HEK293 (cell line): ENCODE data around the gene ITGA7.

ENCODE experiments used
- FEZF1 ChIP-seq: fragments of 450-650 bp; formaldehyde crosslinking; IDR thresholded peaks from 2 replicates; pipeline ENCODE4 v1.5.1; 2016; ENCODE audit warnings: missing biosample characterization, missing genetic modification characterization
- GLI4 ChIP-seq: fragments of 450-650 bp; formaldehyde crosslinking; IDR thresholded peaks from 2 replicates; pipeline ENCODE4 v1.5.1; 2016; ENCODE audit warnings: missing biosample characterization, missing genetic modification characterization
- GLIS1 ChIP-seq: fragments of 450-650 bp; formaldehyde crosslinking; IDR thresholded peaks from 2 replicates; pipeline ENCODE4 v1.5.1; 2016; ENCODE audit warnings: missing biosample characterization, missing genetic modification characterization
- GLIS2 ChIP-seq: fragments of 450-650 bp; formaldehyde crosslinking; IDR thresholded peaks from 2 replicates; pipeline ENCODE4 v1.5.1; 2016; ENCODE audit warnings: missing biosample characterization, missing genetic modification characterization
- IKZF3 ChIP-seq: fragments of 450-650 bp; IDR thresholded peaks from 2 replicates; pipeline ENCODE4 v1.5.0; 2018; ENCODE audit warnings: missing biosample characterization, mild to moderate bottlenecking, missing genetic modification characterization, moderate library complexity
- KLF1 ChIP-seq: fragments of 450-650 bp; formaldehyde crosslinking; IDR thresholded peaks from 2 replicates; pipeline ENCODE4 v1.5.1; 2016; ENCODE audit warnings: missing biosample characterization, missing genetic modification characterization
- KLF8 ChIP-seq: fragments of 450-650 bp; formaldehyde crosslinking; IDR thresholded peaks from 2 replicates; pipeline ENCODE4 v1.5.1; 2016; ENCODE audit warnings: missing biosample characterization, missing genetic modification characterization
- MYNN ChIP-seq: fragments of 450-650 bp; formaldehyde crosslinking; IDR thresholded peaks from 2 replicates; pipeline ENCODE4 v1.5.1; 2016; ENCODE audit warnings: missing biosample characterization, missing genetic modification characterization, borderline replicate concordance
- SCRT2 ChIP-seq: fragments of 450-650 bp; formaldehyde crosslinking; IDR thresholded peaks from 2 replicates; pipeline ENCODE4 v1.5.1; 2016; ENCODE audit warnings: missing biosample characterization, missing genetic modification characterization
- SP2 ChIP-seq: fragments of 450-650 bp; formaldehyde crosslinking; IDR thresholded peaks from 2 replicates; pipeline ENCODE4 v1.5.1; 2016; ENCODE audit warnings: missing biosample characterization, missing genetic modification characterization
- TRIM28 ChIP-seq: IDR thresholded peaks from 2 replicates; pipeline ENCODE4 v1.6.1; 2011; ENCODE audit warnings: low read length, control low read depth, borderline replicate concordance
- ZBTB20 ChIP-seq: fragments of 450-650 bp; formaldehyde crosslinking; IDR thresholded peaks from 2 replicates; pipeline ENCODE4 v1.5.1; 2016; ENCODE audit warnings: missing biosample characterization, missing genetic modification characterization
- ZFP41 ChIP-seq: fragments of 450-650 bp; formaldehyde crosslinking; IDR thresholded peaks from 2 replicates; pipeline ENCODE4 v1.5.1; 2016; ENCODE audit warnings: missing biosample characterization, missing genetic modification characterization, borderline replicate concordance
- ZNF155 ChIP-seq: fragments of 450-650 bp; formaldehyde crosslinking; IDR thresholded peaks from 2 replicates; pipeline ENCODE4 v1.5.1; 2016; ENCODE audit warnings: missing biosample characterization, missing genetic modification characterization
- ZNF211 ChIP-seq: fragments of 450-650 bp; formaldehyde crosslinking; IDR thresholded peaks from 2 replicates; pipeline ENCODE4 v1.5.1; 2016; ENCODE audit warnings: low read depth, missing biosample characterization, missing genetic modification characterization
- ZNF302 ChIP-seq: fragments of 450-650 bp; formaldehyde crosslinking; IDR thresholded peaks from 2 replicates; pipeline ENCODE4 v1.5.1; 2016; ENCODE audit warnings: missing biosample characterization, missing genetic modification characterization, low read depth
- ZNF37A ChIP-seq: fragments of 450-650 bp; IDR thresholded peaks from 2 replicates; pipeline ENCODE4 v1.5.1; 2018; ENCODE audit warnings: missing biosample characterization, missing genetic modification characterization
- ZNF426 ChIP-seq: fragments of 450-650 bp; formaldehyde crosslinking; IDR thresholded peaks from 2 replicates; pipeline ENCODE4 v1.5.1; 2017; ENCODE audit warnings: missing biosample characterization, missing genetic modification characterization, mild to moderate bottlenecking, inconsistent platforms, moderate library complexity
- ZNF48 ChIP-seq: fragments of 450-650 bp; formaldehyde crosslinking; IDR thresholded peaks from 2 replicates; pipeline ENCODE4 v1.5.1; 2016; ENCODE audit warnings: missing biosample characterization, missing genetic modification characterization
- ZNF521 ChIP-seq: fragments of 450-650 bp; formaldehyde crosslinking; IDR thresholded peaks from 2 replicates; pipeline ENCODE4 v1.5.1; 2017; ENCODE audit warnings: missing biosample characterization, mild to moderate bottlenecking, missing genetic modification characterization
- ZNF544 ChIP-seq: fragments of 450-650 bp; formaldehyde crosslinking; IDR thresholded peaks from 2 replicates; pipeline ENCODE4 v1.5.0; 2017; ENCODE audit warnings: missing biosample characterization, missing genetic modification characterization
- ZNF549 ChIP-seq: fragments of 450-650 bp; IDR thresholded peaks from 2 replicates; pipeline ENCODE4 v1.5.1; 2018; ENCODE audit warnings: missing biosample characterization, missing genetic modification characterization, mild to moderate bottlenecking, inconsistent platforms, moderate library complexity
- ZNF555 ChIP-seq: fragments of 450-650 bp; formaldehyde crosslinking; conservative IDR thresholded peaks from 2 replicates; pipeline ENCODE4 v1.5.1; 2017; ENCODE audit warnings: missing biosample characterization, mild to moderate bottlenecking, missing genetic modification characterization, inconsistent platforms
- ZNF560 ChIP-seq: fragments of 450-650 bp; formaldehyde crosslinking; IDR thresholded peaks from 2 replicates; pipeline ENCODE4 v1.5.1; 2017; ENCODE audit warnings: missing biosample characterization, missing genetic modification characterization, borderline replicate concordance
- ZNF561 ChIP-seq: fragments of 450-650 bp; IDR thresholded peaks from 2 replicates; pipeline ENCODE4 v1.5.1; 2018; ENCODE audit warnings: missing biosample characterization, missing genetic modification characterization, borderline replicate concordance
- ZNF571 ChIP-seq: fragments of 450-650 bp; formaldehyde crosslinking; IDR thresholded peaks from 2 replicates; pipeline ENCODE4 v1.5.0; 2017; ENCODE audit warnings: missing biosample characterization, missing genetic modification characterization
- ZNF629 ChIP-seq: fragments of 450-650 bp; formaldehyde crosslinking; IDR thresholded peaks from 2 replicates; pipeline ENCODE4 v1.5.1; 2017; ENCODE audit warnings: missing biosample characterization, missing genetic modification characterization
- ZNF654 ChIP-seq: fragments of 450-650 bp; formaldehyde crosslinking; IDR thresholded peaks from 2 replicates; pipeline ENCODE4 v1.5.1; 2016; ENCODE audit warnings: low read depth, missing biosample characterization, missing genetic modification characterization
- ZNF677 ChIP-seq: fragments of 450-650 bp; IDR thresholded peaks from 2 replicates; pipeline ENCODE4 v1.5.0; 2018; ENCODE audit warnings: missing biosample characterization, mild to moderate bottlenecking, missing genetic modification characterization, moderate library complexity
- ZNF747 ChIP-seq: fragments of 450-650 bp; formaldehyde crosslinking; IDR thresholded peaks from 2 replicates; pipeline ENCODE4 v1.5.1; 2016; ENCODE audit warnings: missing biosample characterization, missing genetic modification characterization
- ZNF776 ChIP-seq: fragments of 450-650 bp; formaldehyde crosslinking; IDR thresholded peaks from 2 replicates; pipeline ENCODE4 v1.5.0; 2017; ENCODE audit warnings: missing biosample characterization, missing genetic modification characterization, borderline replicate concordance
- ZNF843 ChIP-seq: fragments of 450-650 bp; formaldehyde crosslinking; IDR thresholded peaks from 2 replicates; pipeline ENCODE4 v1.5.1; 2016; ENCODE audit warnings: missing biosample characterization, missing genetic modification characterization
- ZSCAN23 ChIP-seq: fragments of 450-650 bp; formaldehyde crosslinking; IDR thresholded peaks from 2 replicates; pipeline ENCODE4 v1.5.1; 2016; ENCODE audit warnings: missing biosample characterization, missing genetic modification characterization
- TF ChIP-seq, protein P1 (sequence below): fragments of 450-650 bp; formaldehyde crosslinking; IDR thresholded peaks from 2 replicates; pipeline ENCODE4 v1.5.1; 2016; ENCODE audit warnings: missing biosample characterization, missing genetic modification characterization
- TF ChIP-seq, protein P2 (sequence below): fragments of 450-650 bp; formaldehyde crosslinking; IDR thresholded peaks from 2 replicates; pipeline ENCODE4 v1.5.1; 2016; ENCODE audit warnings: missing biosample characterization, missing genetic modification characterization, low read depth
- TF ChIP-seq, protein P3 (sequence below): fragments of 450-650 bp; formaldehyde crosslinking; IDR thresholded peaks from 2 replicates; pipeline ENCODE4 v1.5.1; 2016; ENCODE audit warnings: missing biosample characterization, missing genetic modification characterization

ITGA7 gene

DNA sequence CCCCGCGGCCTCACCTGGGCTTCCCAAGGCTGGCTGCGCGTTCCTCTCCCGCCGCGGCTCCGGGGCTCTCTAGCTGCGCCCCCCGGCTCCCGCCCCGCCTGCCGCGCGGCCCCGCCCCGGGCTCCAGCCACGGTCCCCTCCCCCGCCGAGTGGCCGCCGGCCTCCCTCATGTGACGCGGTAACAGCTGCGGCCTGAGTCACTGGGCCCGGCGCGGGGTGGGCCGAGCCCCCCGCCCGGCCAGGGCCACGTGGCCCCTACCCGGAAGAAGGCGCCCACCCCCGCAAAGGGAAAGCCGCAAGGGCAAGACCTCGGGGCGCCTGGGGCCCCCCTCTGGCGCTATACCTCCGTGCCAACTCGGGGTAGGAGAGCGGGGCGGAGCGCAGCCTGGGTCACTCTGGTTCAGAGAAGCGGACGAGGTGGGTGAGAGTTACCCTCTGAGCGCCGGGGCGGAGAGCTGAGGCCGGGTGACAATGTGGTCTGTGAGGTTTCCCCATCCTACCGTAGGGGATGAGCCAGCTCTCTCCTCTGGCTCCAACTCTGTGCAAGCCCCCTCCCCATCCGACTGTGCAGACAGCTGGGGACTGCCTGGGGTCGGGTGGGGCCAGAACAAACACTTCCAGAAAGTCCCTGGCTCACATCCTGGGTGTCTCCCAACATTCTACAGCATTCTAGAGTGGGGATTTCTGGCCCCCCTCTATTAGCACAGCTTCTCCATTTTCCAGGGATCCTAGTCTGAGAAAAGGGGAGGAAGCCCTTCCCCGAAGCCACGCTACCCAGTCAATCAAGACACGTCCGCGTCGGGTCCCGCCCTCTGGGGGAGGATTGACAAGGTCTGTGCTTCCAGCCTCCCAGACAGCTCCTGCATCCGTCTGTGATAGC, 21.5 kb upstream of the ITGA7 start, which contains the start of gene CD63 (continued):
- TF ChIP-seq ZNF544 (tag by site-specific recombination) (no peak), SP2 (tag by site-specific recombination) (peak; percentile 76), ZNF677 (tag by site-specific recombination) (no peak), ZNF302 (no peak), ZNF426 (tag by site-specific recombination) (no peak), ZNF155 (tag by site-specific recombination) (no peak), FEZF1 (tag by site-specific recombination) (no peak), ZNF211 (no peak), KLF8 (tag by site-specific recombination) (0 out of 2 replicates have a peak, but pooled peaks have one; percentile 67), KLF1 (tag by site-specific recombination) (no peak), IKZF3 (tag by site-specific recombination) (peak; percentile 63), GLIS2 (tag by site-specific recombination) (peak; percentile 98), ZNF48 (tag by site-specific recombination) (no peak), MYNN (no peak), ZNF629 (tag by site-specific recombination) (peak; percentile 73), ZNF561 (tag by site-specific recombination) (peak; percentile 77; the same call in 1 of the 2 replicates), SCRT2 (tag by site-specific recombination) (no peak), ZNF571 (tag by site-specific recombination) (no peak), TRIM28 (no peak), ZNF549 (no peak), ZNF654 (tag by site-specific recombination) (no peak), GLI4 (tag by site-specific recombination) (no peak), ZNF560 (tag by site-specific recombination) (no peak), ZFP41 (tag by site-specific recombination) (no peak), ZNF843 (tag by site-specific recombination) (0 out of 2 replicates have a peak, but pooled peaks have one; percentile 38), ZBTB20 (peak; percentile 69; the same call in 1 of the 2 replicates), ZNF555 (no peak), ZSCAN23 (tag by site-specific recombination) (no peak), ZNF747 (tag by site-specific recombination) (no peak), GLIS1 (tag by site-specific recombination) (peak; percentile 99), ZNF776 (tag by site-specific recombination) (no peak), ZNF521 (tag by site-specific recombination) (no peak), ZNF37A (tag by site-specific recombination) (no peak)
- TF ChIP-seq, protein P1, sequence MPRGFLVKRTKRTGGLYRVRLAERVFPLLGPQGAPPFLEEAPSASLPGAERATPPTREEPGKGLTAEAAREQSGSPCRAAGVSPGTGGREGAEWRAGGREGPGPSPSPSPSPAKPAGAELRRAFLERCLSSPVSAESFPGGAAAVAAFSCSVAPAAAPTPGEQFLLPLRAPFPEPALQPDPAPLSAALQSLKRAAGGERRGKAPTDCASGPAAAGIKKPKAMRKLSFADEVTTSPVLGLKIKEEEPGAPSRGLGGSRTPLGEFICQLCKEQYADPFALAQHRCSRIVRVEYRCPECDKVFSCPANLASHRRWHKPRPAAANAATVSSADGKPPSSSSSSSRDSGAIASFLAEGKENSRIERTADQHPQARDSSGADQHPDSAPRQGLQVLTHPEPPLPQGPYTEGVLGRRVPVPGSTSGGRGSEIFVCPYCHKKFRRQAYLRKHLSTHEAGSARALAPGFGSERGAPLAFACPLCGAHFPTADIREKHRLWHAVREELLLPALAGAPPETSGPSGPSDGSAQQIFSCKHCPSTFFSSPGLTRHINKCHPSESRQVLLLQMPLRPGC (tag by site-specific recombination): no peak
- TF ChIP-seq, protein P2, sequence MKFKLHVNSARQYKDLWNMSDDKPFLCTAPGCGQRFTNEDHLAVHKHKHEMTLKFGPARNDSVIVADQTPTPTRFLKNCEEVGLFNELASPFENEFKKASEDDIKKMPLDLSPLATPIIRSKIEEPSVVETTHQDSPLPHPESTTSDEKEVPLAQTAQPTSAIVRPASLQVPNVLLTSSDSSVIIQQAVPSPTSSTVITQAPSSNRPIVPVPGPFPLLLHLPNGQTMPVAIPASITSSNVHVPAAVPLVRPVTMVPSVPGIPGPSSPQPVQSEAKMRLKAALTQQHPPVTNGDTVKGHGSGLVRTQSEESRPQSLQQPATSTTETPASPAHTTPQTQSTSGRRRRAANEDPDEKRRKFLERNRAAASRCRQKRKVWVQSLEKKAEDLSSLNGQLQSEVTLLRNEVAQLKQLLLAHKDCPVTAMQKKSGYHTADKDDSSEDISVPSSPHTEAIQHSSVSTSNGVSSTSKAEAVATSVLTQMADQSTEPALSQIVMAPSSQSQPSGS (tag by site-specific recombination): no peak
- TF ChIP-seq, protein P3, sequence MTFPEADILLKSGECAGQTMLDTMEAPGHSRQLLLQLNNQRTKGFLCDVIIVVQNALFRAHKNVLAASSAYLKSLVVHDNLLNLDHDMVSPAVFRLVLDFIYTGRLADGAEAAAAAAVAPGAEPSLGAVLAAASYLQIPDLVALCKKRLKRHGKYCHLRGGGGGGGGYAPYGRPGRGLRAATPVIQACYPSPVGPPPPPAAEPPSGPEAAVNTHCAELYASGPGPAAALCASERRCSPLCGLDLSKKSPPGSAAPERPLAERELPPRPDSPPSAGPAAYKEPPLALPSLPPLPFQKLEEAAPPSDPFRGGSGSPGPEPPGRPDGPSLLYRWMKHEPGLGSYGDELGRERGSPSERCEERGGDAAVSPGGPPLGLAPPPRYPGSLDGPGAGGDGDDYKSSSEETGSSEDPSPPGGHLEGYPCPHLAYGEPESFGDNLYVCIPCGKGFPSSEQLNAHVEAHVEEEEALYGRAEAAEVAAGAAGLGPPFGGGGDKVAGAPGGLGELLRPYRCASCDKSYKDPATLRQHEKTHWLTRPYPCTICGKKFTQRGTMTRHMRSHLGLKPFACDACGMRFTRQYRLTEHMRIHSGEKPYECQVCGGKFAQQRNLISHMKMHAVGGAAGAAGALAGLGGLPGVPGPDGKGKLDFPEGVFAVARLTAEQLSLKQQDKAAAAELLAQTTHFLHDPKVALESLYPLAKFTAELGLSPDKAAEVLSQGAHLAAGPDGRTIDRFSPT (tag by site-specific recombination): peak; percentile 93
